ENCODE measurements around the gene ULK4.
A peak's percentile ranks its signal among the peaks of the same experiment; 100 is the strongest.
"Not testable (repeated sequence)": the region's sequence is repeated elsewhere in the genome, so short reads cannot be mapped to it uniquely, and the experiment has no call there.

The ULK4 gene

DNA sequence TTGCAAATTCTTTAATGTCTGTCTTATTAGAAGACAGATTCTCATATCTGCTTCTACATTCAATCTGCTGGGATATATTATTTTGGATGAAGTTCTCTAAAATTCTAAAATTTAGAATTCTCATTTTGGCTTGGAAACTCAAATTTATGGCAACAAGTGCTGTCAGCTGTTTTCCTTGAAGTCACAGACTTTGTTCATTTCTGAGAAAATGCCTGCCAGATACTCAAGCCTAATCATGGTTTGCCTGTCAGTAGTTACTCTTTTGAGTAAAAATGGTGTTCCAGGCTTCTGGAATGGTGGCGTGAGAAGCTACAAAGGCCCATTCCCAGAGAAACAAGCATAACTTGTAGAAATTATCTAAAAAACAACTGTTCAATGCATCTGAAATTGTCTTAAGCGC is 646.8 kb downstream of the ULK4 start:
- no peak for DNase-seq (ENCODE audit: low read depth)

DNA sequence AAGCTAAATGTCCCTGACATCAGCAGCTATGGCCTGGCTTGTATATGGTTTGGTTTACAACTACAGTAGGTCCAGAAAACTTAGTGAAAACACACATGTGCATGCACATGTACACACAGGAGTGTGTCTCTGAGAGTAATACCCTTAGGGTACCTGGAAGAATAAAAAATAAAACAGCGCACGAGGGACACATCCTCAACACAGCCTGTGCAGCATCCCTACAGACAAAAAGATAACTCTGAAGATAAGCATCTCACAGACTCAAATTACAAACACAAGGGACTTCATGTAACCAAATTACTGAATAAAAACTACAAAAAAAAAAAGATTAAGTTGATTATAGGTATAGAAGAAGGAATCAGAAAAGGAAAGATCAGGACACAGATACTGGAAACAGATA is 653.8 kb downstream of the ULK4 start:
- no peak for DNase-seq (ENCODE audit: low read depth)

DNA sequence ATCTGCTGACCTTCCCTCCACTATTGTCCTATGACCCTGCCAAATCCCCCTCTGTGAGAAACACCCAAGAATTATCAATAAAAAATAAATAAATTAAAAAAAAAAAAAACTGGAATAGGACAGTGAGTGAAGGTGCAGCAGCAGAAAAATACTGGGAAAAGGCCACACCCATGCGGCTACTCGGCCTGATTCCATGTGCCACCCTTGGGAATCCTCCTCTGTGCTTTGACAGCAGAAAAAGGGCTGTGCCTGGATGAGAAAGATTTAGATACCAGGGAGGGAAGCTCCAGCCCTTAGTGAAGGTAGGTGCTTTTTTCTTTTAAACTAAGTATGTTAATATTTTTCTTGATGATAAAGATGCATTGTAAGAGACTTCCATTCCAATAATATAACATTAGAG is 654.8 kb downstream of the ULK4 start:
- DNase-seq (ENCODE audit: low read depth) = no peak

DNA sequence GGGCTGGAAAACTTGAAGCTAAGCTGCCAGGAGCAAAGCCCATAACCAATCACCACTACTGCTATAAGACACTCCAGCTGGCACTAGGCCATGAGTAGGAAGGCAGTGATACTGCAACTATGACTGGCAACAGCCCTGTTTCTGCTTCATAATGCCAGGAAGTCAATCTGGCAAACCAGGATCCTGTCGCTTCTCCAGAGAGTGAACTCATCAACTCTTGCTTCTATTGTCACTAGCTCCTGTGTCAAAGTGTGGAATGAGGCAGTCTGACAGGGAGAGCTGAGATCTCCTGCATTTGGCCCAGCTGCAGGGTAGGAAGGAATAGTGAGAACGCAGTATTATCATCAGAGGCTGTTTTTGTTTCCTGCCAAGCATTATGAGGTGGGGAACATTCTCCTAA is 657.3 kb downstream of the ULK4 start:
- DNase-seq (ENCODE audit: low read depth) = no peak

DNA sequence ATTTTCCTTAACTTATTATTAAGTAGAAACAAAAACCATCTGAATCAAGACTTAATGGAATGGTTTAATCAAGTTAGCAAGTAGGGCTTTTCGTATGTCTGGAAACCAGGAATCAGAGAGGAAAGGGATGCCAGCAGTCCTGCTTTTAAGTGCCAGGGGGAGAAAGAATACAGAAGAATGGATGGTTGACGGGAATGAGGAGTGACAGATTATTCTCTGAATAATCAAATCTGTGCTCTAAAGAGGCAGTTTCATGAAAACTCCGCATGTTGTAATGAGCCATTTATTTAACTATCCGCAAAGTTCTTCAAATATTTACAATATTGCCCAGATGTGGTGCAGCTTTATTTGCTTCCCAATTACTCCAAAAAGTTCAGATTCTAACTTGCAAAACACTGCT is 659.6 kb downstream of the ULK4 start:
- no peak for DNase-seq (ENCODE audit: low read depth)

DNA sequence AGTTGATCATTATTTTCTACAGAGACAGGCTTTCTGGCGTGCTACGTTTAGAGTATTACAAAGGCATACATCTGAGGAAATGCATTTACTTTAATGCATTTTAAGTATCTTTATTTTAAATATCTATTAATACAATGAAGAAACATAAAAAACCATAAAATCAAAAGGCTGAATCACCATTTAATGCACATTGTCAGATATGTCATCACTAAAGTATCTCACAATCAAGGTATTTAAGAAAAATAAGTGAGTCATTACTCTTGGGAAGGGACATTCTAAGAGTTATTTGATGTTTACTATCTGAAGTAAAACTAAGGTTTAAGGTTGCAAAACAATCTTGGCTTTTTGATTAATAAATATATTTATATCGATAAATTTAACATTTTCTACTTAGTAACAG is 660.4 kb downstream of the ULK4 start:
- no peak for DNase-seq (ENCODE audit: low read depth)

DNA sequence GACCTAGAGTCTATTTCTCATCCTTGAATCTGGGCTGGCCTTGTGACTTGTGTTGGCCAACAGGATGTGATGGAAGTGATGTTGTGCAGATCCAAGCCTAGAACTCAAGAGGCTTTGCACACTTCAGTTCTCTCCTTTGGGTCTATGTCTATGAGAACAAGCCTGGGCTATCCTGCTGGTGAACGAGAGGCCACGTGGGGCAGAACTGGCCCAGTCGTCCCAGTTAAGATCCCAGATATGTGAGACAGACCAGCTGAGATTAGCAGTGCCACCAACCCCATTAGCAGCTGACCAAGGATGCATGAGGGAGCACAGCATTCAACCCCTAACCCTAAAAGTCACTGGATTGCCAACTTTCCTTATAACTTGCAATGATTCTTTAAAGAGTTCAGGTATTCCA is 662.9 kb downstream of the ULK4 start:
- no peak for DNase-seq (ENCODE audit: low read depth)

DNA sequence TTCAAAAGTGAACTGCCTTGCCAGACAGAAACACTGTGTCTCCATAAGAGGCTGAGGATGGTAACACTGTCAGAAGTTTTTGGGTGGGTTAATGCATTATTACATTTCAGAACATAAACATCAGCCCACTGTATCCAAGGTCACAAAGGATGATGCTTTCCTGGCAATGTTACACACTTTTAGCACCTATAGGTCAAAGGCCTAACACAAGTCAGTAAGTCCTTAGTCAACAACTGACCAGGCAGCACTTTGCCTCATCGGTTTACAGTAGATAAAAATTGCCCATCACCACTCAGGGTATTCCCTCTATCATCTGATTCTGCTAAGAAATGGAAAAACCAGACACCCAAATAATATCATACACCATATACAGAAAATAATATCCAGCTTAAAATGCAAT is 664.2 kb downstream of the ULK4 start:
- DNase-seq (ENCODE audit: low read depth) = no peak

DNA sequence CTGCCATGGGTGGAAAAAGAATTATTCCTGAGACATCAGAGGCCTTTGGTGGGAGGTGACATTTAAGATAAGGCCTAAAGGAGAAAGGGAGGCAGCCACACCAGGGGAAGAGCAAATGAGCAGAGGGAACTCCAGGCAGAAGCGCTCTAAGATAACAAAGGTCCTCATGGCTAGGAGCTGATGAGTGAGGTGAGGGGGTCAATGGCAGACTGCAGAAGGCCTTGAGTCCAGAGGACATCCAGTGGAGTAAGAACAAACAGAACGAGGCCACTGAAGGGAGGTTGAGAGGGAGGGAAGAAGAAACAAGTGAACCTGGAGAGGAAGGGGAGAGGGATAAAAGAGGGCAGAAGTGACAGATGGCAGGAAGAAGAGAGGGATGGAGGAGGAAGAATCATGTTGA is 665.3 kb downstream of the ULK4 start:
- DNase-seq (ENCODE audit: low read depth) = no peak

DNA sequence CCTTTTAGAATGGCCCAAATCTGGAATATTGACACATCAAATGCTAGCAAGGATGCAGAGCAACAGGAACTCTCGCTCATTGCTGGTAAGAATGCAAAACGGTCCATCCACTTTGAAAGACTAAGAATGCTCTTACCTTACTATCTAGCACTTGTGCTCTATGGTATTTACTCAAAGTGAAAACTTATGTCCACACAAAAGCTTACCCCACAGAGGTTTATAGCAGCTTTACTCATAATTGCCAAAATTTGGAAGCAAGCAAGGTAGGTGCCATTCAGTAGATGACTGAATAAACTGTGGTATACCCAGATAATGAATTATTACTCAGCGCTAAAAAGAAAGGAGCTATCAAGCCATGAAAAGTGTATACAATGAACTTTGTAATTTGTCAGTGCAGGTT is 666.2 kb downstream of the ULK4 start:
- DNase-seq (ENCODE audit: low read depth) = no peak

DNA sequence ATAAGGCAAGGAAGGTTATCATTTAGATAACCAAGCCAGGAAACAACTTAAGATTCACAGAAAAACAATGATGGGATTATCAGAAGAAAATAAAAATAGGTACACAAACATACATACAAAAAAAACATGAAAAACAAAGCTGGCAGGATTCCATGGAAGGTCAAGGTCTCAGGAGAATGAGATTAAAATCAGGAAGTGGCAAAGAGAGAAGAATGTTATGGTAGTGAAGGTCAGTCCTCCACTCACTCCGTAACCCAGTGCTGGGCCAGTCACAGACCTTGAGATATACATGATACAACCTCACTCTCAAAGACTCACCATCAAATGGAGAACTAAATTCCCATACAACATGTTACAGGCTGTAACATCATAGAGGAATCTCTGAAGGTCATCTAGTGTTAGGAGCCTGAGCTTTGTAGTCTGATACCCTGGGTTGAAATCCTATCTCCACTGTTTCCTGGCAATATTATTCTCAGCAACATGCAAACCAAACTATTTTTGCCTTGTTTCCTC is 668.7 kb downstream of the ULK4 start:
- DNase-seq (ENCODE audit: low read depth) = no peak

DNA sequence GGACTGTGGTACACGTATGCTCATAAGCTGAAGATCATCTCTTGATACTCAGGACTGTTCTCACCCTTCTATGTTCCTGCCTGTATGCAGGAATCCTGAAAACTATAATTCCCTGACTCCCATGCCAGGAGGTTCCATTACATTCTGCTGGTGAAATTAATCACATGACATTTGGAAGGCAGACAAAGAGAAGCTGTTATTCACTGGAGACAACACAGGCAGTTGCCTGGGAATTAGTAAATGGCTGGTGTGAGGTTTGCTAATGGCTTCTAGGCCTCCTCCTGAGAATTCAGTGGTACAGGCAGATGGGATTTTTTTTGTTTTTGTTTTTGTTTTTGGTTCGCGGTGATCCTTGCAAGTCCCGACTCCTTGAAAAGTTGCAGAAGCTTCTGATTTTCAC is 671.2 kb downstream of the ULK4 start:
- no peak for DNase-seq (ENCODE audit: low read depth)

DNA sequence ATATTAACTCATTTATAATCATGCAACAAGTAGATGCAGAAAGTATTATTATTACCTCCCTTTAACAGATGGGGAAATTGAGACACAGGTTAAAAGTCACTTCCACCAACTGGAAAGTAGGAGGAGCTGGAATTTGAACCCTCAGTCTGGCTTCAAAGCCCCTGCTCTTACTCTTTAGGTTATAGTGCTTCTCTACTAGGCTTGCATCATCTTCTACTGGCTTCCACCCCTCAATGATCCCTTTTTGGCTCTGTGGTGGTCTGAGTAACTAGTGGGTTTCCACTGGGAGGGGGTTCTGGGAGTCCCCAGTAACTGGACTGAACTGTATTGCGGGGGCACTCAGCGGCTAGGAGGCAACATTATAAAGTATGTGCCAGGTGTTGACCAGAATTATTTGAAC is 671.6 kb downstream of the ULK4 start:
- DNase-seq (ENCODE audit: low read depth) = no peak

DNA sequence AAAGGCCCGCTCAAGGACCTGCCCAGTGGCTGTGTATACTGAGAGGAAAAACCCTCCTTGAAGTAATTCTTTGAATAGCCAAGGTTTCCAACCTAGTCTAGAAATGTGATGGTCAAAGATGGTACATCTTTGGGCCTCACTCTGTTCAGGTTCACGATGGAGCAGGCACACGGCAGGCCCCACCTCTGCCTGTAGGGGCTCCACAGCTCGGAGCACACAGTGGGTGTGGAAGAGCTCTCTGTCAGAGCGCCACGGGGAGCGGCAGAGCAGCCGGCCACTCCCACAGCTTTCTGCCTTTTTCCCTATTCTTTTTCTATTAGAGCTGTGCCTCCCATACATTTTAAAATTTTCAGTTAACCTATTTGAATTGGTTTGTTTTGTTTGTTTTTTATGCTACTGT is 673.1 kb downstream of the ULK4 start:
- no peak for DNase-seq (ENCODE audit: low read depth)

DNA sequence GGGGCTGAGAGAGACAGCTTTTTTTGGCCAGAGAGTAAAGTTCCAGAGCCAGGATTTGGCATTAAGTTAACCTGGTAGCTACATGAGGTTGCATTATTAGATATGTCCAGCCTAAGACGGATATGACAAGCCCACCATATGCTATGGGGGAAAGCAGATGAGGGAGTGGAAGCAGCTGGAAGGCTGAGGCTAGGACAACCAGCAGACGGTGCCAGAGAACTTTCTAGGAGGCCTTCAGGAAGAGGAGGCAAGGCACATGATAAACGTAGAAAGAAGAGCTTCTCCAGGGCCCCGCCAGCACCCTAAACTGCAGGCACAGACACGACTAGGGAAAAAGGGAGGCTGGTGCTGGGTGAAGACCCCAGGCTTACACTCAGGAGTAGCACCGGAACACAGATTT is 675.6 kb downstream of the ULK4 start:
- DNase-seq (ENCODE audit: low read depth) = no peak

DNA sequence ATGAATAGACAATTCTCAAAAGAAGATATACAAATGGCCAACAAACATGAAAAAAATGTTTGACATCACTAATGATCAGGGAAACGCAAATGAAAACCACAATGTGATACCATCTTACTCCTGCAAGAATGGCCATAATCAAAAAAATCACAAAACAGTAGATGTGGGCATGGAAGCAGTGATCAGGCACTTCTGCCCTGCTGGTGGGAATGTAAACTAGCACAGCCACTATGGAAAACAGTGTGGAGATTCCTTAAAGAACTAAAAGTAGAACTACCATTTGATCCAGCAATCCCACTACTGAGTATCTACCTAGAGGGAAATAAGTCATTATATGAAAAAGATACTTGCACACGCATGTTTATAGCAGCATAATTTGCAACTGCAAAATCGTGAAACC is 677.0 kb downstream of the ULK4 start:
- not testable (repeated sequence) for DNase-seq (ENCODE audit: low read depth)

DNA sequence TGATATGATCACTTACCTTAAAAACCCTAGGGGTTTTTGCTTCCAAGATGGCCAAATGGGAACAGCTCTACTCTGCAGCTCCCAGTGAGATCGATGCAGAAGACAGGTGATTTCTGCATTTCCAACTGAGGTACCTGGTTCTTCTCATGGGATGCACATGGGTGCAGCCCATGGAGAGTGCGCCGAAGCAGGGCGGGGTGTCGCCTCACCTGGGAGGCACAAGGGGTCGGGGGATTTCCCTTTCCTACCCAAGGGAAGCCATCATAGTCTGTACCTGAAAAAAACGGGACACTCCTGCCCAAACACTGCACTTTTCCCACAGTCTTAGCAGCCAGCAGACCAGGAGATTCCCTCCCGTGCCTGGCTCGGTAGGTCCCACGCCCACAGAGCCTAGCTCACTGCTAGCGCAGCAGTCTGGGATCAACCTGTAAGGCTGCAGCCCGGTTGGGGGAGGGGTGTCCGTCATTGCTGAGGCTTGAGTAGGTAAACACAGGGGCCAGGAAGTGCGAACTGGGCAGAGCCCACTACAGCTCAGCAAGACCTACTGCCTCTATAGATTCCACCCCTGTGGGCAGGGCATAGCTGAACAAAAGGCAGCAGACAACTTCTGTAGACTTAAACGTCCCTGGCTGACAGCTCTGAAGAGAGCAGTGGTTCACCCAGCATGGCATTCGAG is 684.0 kb downstream of the ULK4 start:
- no peak for DNase-seq (ENCODE audit: low read depth)

DNA sequence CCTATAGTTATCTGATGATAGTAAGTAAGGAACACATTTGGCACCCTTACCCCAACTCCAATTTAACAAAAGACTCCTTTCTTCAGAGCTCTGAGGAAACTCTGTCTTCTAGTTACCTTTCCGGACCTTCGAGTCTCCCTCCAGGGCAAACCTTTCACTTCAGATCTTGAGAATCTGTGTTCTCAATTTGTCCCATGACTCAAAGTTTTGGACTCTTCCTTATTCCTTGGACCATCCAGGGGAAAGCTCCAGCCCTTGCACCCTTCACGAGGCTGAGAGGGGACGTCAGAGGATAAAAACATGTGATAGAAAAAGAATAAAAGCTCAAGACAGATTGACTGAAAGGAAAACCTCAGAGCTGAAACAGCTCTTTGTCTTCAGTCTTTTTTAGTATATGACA is 685.7 kb downstream of the ULK4 start:
- no peak for DNase-seq (ENCODE audit: low read depth)

DNA sequence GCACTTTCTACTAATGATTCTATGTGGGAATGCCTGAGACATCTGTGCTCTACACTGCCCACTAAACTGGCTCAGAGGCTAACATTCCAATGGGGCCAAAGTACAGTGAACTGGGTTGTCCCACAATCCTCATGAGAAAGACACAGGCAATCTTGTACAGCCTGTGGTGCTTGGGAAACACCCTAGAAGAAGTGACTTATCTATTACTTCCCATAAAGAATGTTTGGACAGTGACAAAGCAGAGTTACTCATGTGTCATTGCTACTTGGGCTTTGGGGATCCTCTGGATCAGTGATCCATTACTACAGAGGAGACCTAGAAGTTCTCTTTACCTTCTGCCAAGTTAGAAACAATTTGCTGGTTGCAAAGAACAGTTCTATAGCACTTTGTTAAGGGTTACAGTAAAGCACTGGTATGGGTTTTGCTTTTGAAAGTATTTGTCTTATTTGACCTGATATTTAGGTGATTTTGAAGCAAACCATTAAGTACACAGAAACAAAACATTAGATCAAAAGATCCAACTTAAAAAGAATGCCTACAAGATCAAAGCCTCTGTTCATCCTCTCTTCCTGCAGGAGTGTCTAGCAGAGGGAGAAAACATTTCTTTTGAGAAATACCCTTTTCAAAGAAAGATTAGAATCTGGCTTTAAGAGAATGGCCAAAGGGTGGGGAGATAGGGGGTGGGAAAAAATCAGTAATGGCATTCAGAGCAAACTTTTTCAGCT is 686.8 kb downstream of the ULK4 start:
- no peak for DNase-seq (ENCODE audit: low read depth)

DNA sequence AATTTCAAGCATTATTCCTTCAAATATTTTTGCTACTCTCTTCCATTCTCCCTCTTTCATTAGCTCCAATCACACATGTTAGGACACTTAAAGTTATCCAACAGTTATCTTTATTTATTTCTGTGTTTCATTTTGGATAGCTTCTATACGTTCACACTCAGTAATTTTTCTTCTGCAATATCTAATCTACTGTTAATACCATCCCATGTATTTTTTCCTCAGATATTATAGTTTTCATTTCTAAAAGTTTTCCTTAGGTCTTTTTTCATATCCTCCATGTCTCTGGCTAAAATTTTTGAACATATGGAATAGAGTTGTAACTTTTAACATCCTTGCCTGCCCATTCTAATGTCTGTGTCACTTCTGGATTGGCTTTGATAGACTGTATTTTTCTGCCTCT is 689.2 kb downstream of the ULK4 start:
- DNase-seq (ENCODE audit: low read depth) = no peak

DNA sequence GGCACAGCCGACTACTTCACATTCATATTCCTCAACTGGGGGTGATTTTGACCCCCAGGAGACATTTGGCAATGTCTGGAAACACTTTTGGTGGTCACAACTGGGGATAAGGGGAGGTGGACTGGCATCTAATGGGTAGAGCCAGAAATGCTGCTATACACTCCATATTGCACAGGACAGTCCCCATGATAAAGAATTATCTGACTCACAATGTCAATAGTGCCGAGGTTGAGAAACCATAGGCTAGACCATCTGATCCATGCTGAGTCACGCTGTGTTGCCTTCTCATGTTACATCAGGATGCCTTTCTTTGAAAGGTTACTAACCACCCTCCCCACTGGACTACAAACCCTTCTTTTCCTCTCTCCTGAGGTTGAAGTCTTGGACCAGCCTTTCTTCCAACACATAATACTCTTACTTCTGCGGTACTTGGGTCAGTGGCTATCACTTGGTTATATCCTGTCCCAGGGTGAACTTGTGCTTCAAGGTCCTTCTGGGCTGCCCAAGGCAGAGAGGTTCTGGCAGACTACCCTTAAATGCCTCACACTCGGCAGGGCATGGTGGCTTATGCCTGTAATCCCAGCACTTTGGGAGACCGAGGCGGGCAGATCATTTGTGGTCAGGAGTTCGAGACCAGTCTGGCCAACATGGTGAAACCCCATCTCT is 693.8 kb downstream of the ULK4 start:
- DNase-seq (ENCODE audit: low read depth) = peak; percentile 94

DNA sequence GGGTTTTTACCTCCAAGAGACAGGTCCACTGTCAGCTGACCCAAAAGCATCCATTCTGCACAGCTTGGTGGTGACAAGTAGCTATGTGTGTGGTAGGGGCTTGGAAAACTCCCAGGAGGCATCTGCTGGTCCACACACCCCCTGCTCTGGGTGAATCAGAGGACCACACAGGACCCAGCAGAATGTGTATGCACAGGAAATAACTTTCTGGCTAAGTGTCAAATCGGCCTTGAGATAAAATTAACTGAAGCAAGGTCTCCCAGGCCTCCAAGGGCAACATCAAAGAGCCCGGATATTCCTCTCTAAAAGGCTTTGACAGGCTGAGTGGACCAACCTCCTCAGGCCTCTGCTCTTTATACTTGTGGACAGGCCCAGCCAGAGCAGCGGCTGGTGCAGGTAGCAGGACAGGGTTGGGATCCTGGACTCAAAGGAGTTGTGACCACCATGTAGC is 696.1 kb downstream of the ULK4 start:
- DNase-seq (ENCODE audit: low read depth) = peak; percentile 73

DNA sequence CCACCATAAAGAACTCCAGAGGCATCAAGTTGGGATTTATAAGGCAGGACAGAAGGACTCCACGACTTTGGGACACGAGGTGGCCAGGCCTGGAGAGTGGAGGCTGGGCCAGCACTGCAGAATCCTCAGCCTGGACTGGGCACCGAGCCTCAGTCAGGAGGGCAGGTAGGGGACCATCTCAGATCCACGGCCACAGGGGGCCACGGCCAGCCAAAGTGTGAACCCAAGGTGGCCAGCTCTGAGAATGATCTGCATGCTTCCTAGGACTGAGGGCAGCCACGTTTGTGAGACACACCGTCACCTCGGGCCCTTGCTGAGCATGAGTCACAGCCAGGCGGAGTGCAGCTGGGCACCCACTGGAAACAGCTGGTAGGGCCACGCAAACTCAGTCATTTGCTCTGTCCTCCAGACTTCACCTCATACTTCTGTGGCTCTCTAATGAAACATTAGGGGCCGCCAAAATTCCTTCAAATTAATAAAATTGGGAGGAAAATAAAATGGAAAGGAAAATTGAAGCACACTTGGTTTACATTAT is 696.8 kb downstream of the ULK4 start:
- no peak for DNase-seq (ENCODE audit: low read depth)
